Nephron (organoid): ENCODE results near the gene BRD7.

Source experiments
- H3K27ac Mint-ChIP-seq, 3 experiments: 2 replicates each; pipeline ENCODE4 v1.8.0; 2020; ENCODE audit warnings: mixed read lengths in 3 of 3, mild to moderate bottlenecking in 2 of 3, moderate library complexity in 1 of 3
- H3K27me3 Mint-ChIP-seq: 2 replicates; pipeline ENCODE4 v1.8.0; 2021; ENCODE audit warnings: low read depth, mild to moderate bottlenecking, moderate library complexity, mixed read lengths
- H3K36me3 Mint-ChIP-seq: 2 replicates; pipeline ENCODE4 v1.8.0; 2020; ENCODE audit warnings: low read depth, mixed read lengths
- H3K4me1 Mint-ChIP-seq: 2 replicates; pipeline ENCODE4 v1.8.0; 2020; ENCODE audit warnings: mixed read lengths
- H3K4me3 Mint-ChIP-seq, 3 experiments: 2 replicates each; pipeline ENCODE4 v1.8.0; 2020; ENCODE audit warnings: mild to moderate bottlenecking in 3 of 3, mixed read lengths in 3 of 3, moderate library complexity in 2 of 3
- H3K9me3 Mint-ChIP-seq: 2 replicates; pipeline ENCODE4 v1.8.0; 2020; ENCODE audit warnings: mixed read lengths
- TF ChIP-seq, protein P1 (sequence below), 3 experiments: fragments of 200-600 bp; sonication (generic); IDR thresholded peaks; one replicate each; pipeline ENCODE4 v1.5.0; 2021; ENCODE audit warnings: antibody characterized with exemption in 3 of 3; ENCODE audit not compliant: unreplicated experiment in 3 of 3

Gene BRD7

GRCh38 chr16:50298075-50298460 is 70.7 kb downstream of the BRD7 start:
- Mint-ChIP-seq H3K4me1 (no peaks in the 10 kb centered on the region), H3K27me3 (peaks cover 12% of the 10 kb centered on the region), H3K36me3 (no peaks in the 10 kb centered on the region), H3K27ac (peak overlapping the region in 1 of 3 experiments; percentile 26), H3K9me3 (no peaks in the 10 kb centered on the region), H3K4me3 (no peak overlapping the region)
- TF ChIP-seq, protein P1, sequence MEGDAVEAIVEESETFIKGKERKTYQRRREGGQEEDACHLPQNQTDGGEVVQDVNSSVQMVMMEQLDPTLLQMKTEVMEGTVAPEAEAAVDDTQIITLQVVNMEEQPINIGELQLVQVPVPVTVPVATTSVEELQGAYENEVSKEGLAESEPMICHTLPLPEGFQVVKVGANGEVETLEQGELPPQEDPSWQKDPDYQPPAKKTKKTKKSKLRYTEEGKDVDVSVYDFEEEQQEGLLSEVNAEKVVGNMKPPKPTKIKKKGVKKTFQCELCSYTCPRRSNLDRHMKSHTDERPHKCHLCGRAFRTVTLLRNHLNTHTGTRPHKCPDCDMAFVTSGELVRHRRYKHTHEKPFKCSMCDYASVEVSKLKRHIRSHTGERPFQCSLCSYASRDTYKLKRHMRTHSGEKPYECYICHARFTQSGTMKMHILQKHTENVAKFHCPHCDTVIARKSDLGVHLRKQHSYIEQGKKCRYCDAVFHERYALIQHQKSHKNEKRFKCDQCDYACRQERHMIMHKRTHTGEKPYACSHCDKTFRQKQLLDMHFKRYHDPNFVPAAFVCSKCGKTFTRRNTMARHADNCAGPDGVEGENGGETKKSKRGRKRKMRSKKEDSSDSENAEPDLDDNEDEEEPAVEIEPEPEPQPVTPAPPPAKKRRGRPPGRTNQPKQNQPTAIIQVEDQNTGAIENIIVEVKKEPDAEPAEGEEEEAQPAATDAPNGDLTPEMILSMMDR (IDR thresholded peaks at IDR 0.05; ENCODE audit: unreplicated experiment in 3 of 3): no peak

DNA sequence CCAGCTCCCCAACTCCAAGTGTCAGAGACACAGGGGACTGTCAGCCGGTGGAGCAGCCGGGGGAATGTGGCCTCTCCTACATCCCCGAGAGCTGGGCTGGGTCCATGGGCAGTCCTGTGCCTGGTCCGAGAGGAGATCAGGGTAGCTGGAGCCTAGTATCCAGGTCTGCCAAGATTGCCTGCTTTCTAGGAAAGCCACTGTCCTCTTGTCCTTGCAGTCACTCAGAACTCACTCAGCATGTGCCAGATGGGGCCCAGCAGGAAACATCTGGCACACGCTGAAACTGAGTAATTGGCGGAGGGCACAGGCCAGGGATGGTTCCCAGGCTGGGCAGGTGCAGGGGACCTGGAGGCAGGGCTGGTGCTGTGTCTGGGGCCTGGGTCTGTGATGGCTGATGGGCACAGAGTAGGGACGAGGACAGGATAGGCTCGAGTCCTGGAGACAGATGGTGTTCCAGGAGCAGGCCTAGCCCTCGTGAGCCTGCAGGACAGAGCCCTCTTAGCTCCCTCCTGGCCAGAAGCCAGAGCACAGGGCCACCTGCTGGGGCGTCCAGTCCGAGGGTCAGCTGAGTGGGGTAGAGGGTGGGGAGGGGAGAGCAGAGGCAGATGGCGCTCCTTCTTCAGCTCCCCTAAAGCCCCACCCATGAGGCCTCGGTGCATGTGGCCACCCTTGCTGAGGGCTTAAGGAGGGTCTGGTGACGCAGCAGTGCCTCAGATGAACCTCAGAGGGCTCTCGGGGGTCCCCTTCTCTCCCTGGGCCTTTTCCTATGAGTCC is 71.3 kb downstream of the BRD7 start:
- Mint-ChIP-seq H3K27ac (no peak overlapping the region), H3K4me3 (no peak overlapping the region), H3K9me3 (no peaks in the 10 kb centered on the region), H3K36me3 (no peaks in the 10 kb centered on the region), H3K27me3 (peaks cover 6% of the 10 kb centered on the region), H3K4me1 (no peaks in the 10 kb centered on the region)
- TF ChIP-seq, protein P1 (IDR thresholded peaks at IDR 0.05; ENCODE audit: unreplicated experiment in 3 of 3): no peak

GRCh38 chr16:50296807-50297206 is 72.0 kb downstream of the BRD7 start:
- Mint-ChIP-seq H3K27me3 (peaks cover 7% of the 10 kb centered on the region), H3K27ac (no peak overlapping the region), H3K4me3 (no peak overlapping the region), H3K4me1 (no peaks in the 10 kb centered on the region), H3K9me3 (no peaks in the 10 kb centered on the region), H3K36me3 (no peaks in the 10 kb centered on the region)
- TF ChIP-seq, protein P1 (IDR thresholded peaks at IDR 0.05; ENCODE audit: unreplicated experiment in 3 of 3): no peak

DNA sequence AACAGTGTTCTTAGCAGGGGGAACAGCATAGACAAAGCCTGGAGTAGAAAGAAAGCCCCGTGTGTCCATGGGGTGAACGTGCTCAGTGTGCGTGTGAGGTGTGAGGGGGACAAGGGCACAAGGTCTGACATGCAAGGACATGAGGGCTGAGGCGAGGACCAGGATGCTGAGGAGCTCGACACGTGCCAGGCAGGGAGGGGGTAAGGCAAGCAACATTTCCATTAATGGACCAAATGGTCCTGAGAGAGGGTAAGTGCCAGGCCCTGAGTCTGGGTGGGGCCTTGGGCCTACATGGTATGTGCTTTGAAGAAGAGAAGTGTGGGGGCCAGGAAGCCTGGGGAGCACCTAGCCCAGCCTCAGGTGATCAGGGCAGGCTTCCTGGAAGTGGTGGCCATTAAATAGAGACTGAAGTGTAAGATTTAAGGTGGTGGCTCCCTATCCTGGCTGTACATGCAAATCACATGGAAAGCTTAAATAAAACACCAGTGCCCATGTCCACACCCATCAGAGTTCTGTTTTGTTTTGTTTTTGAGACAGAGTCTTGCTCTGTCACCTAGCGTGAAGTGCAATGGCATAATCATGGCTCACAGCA is 73.2 kb downstream of the BRD7 start:
- Mint-ChIP-seq H3K4me1 (no peaks in the 10 kb centered on the region), H3K4me3 (no peak overlapping the region), H3K9me3 (no peaks in the 10 kb centered on the region), H3K36me3 (no peaks in the 10 kb centered on the region), H3K27me3 (peaks cover 11% of the 10 kb centered on the region), H3K27ac (no peak overlapping the region)
- TF ChIP-seq, protein P1 (IDR thresholded peaks at IDR 0.05; ENCODE audit: unreplicated experiment in 3 of 3): no peak

DNA sequence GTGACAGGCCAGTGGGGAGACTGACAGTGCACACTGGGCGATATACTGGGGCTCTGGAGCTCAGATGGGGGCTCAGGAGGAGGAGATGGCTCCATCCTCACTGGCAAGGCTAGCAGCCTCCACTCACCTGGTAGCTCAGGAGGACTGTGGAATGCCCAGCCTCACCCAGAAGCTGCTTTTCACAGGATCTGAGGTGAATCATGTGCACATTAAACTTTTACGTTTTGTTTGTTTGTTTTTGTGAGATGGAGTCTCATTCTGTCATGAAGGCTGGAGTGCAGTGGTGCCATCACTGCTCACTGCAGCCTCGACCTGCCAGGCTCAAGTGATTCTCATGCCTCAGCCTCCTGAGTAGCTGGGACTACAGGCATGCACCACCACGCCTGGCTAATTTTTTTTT is 73.8 kb downstream of the BRD7 start:
- H3K36me3 Mint-ChIP-seq: no peaks in the 10 kb centered on the region
- TF ChIP-seq, protein P1 (IDR thresholded peaks at IDR 0.05; ENCODE audit: unreplicated experiment in 3 of 3): no peak

More for the DNA sequence above, 73.8 kb downstream of the BRD7 start:
- H3K4me3 Mint-ChIP-seq: no peak overlapping the region
- H3K27me3 Mint-ChIP-seq: peaks cover 11% of the 10 kb centered on the region
- H3K9me3 Mint-ChIP-seq: no peaks in the 10 kb centered on the region
- no peaks in the 10 kb centered on the region for H3K4me1 Mint-ChIP-seq
- no peak overlapping the region for H3K27ac Mint-ChIP-seq
